ENCODE measurements around the gene EXD1. TPM values are rescaled to one million over a fixed set of nuclear protein-coding genes. Genes with fewer than 3 reads are reported as not detected.
"Not testable (repeated sequence)": the region's sequence is repeated elsewhere in the genome, so short reads cannot be mapped to it uniquely, and the experiment has no call there.

The EXD1 gene
- total RNA-seq, 1 experiment from 2014 or later: not detected

- no peak overlapping the region for H2AFZ ChIP-seq (ENCODE audit: low read length)
- H3K4me2 ChIP-seq (ENCODE audit: low read depth, low read length, poor library complexity, severe bottlenecking): no peak overlapping the region
These were observed 10.8 kb upstream of the EXD1 start for GRCh38 chr15:41241221-41241964.

GRCh38 chr15:41238100-41238499, 7.5 kb upstream of the EXD1 start:
- Histone ChIP-seq H3K9me3 (ENCODE audit: low read length) (no peaks in the 10 kb centered on the region), H3K36me3 (ENCODE audit: insufficient read depth, low read length) (peaks cover 4% of the 10 kb centered on the region; the same call in 1 of the 2 replicates), H3K79me2 (ENCODE audit: low read length) (peaks cover 73% of the 10 kb centered on the region)

More at GRCh38 chr15:41241221-41241964, 10.8 kb upstream of the EXD1 start:
- Histone ChIP-seq H3K4me1 (ENCODE audit: low read length) (no peaks in the 10 kb centered on the region), H3K9me2 (replicated peaks; ENCODE audit: insufficient read depth, low read length) (no peaks in the 10 kb centered on the region), H3K27ac (ENCODE audit: low read length) (no peak overlapping the region), H4K20me1 (ENCODE audit: insufficient read depth, low read depth, low read length) (no peaks in the 10 kb centered on the region), H3K36me3 (ENCODE audit: insufficient read depth, low read length) (peaks cover 8% of the 10 kb centered on the region; the same call in 1 of the 2 replicates), H3K9ac (ENCODE audit: low read length) (no peak overlapping the region), H3K9me3 (ENCODE audit: low read length) (no peaks in the 10 kb centered on the region), H3K4me3 (ENCODE audit: low read length) (no peak overlapping the region), H3K27me3 (ENCODE audit: low read length) (no peaks in the 10 kb centered on the region), H3K79me2 (ENCODE audit: low read length) (peaks cover 41% of the 10 kb centered on the region)
- no peak for DNase-seq

GRCh38 chr15:41235929-41236328, 5.4 kb upstream of the EXD1 start:
- no peaks in the 10 kb centered on the region for H3K27me3 ChIP-seq (ENCODE audit: low read length)
- no peak overlapping the region for H3K4me2 ChIP-seq (ENCODE audit: low read depth, low read length, poor library complexity, severe bottlenecking)
- no peak overlapping the region for H3K27ac ChIP-seq (ENCODE audit: low read length)
- no peak for DNase-seq
- no peak overlapping the region for H3K4me3 ChIP-seq (ENCODE audit: low read length)
- peaks cover 29% of the 10 kb centered on the region for H3K4me1 ChIP-seq (ENCODE audit: low read length)
- no peaks in the 10 kb centered on the region for H3K36me3 ChIP-seq (ENCODE audit: insufficient read depth, low read length)
- no peaks in the 10 kb centered on the region for H3K9me3 ChIP-seq (ENCODE audit: low read length)
- H4K20me1 ChIP-seq (ENCODE audit: insufficient read depth, low read depth, low read length): no peaks in the 10 kb centered on the region
- H3K9me2 ChIP-seq (replicated peaks; ENCODE audit: insufficient read depth, low read length): no peaks in the 10 kb centered on the region
- H3K79me2 ChIP-seq (ENCODE audit: low read length): peaks cover 79% of the 10 kb centered on the region
- H3K9ac ChIP-seq (ENCODE audit: low read length): no peak overlapping the region
- no peak overlapping the region for H2AFZ ChIP-seq (ENCODE audit: low read length)

More at GRCh38 chr15:41238100-41238499, 7.5 kb upstream of the EXD1 start:
- Histone ChIP-seq H2AFZ (ENCODE audit: low read length) (no peak overlapping the region), H3K4me1 (ENCODE audit: low read length) (peaks cover 16% of the 10 kb centered on the region), H3K4me2 (ENCODE audit: low read depth, low read length, poor library complexity, severe bottlenecking) (no peak overlapping the region), H3K4me3 (ENCODE audit: low read length) (no peak overlapping the region), H3K27ac (ENCODE audit: low read length) (no peak overlapping the region), H3K9ac (ENCODE audit: low read length) (no peak overlapping the region), H4K20me1 (ENCODE audit: insufficient read depth, low read depth, low read length) (no peaks in the 10 kb centered on the region), H3K27me3 (ENCODE audit: low read length) (no peaks in the 10 kb centered on the region), H3K9me2 (replicated peaks; ENCODE audit: insufficient read depth, low read length) (no peaks in the 10 kb centered on the region)
- no peak for DNase-seq

GRCh38 chr15:41235228-41235627, 4.7 kb upstream of the EXD1 start:
- not testable (repeated sequence) for H2AFZ ChIP-seq (ENCODE audit: low read length); DNase-seq; H3K9me2 ChIP-seq (replicated peaks; ENCODE audit: insufficient read depth, low read length); H4K20me1 ChIP-seq (ENCODE audit: insufficient read depth, low read depth, low read length); H3K27me3 ChIP-seq (ENCODE audit: low read length); H3K27ac ChIP-seq (ENCODE audit: low read length); H3K9ac ChIP-seq (ENCODE audit: low read length); H3K4me3 ChIP-seq (ENCODE audit: low read length); H3K36me3 ChIP-seq (ENCODE audit: insufficient read depth, low read length); H3K9me3 ChIP-seq (ENCODE audit: low read length); H3K4me2 ChIP-seq (ENCODE audit: low read depth, low read length, poor library complexity, severe bottlenecking)
- peaks cover 76% of the 10 kb centered on the region for H3K79me2 ChIP-seq (ENCODE audit: low read length)
- peaks cover 35% of the 10 kb centered on the region for H3K4me1 ChIP-seq (ENCODE audit: low read length)

GRCh38 chr15:41233367-41233771, 2.8 kb upstream of the EXD1 start:
- DNase-seq: no peak
- Histone ChIP-seq H3K36me3 (ENCODE audit: insufficient read depth, low read length) (no peaks in the 10 kb centered on the region), H3K27me3 (ENCODE audit: low read length) (no peaks in the 10 kb centered on the region), H3K9me3 (ENCODE audit: low read length) (no peaks in the 10 kb centered on the region), H3K9me2 (replicated peaks; ENCODE audit: insufficient read depth, low read length) (no peaks in the 10 kb centered on the region), H3K4me2 (ENCODE audit: low read depth, low read length, poor library complexity, severe bottlenecking) (peak overlapping the region; percentile 79), H3K27ac (ENCODE audit: low read length) (no peak overlapping the region), H3K79me2 (ENCODE audit: low read length) (peaks cover 67% of the 10 kb centered on the region), H3K4me1 (ENCODE audit: low read length) (peaks cover 36% of the 10 kb centered on the region), H4K20me1 (ENCODE audit: insufficient read depth, low read depth, low read length) (no peaks in the 10 kb centered on the region), H3K4me3 (ENCODE audit: low read length) (no peak overlapping the region), H3K9ac (ENCODE audit: low read length) (no peak overlapping the region), H2AFZ (ENCODE audit: low read length) (no peak overlapping the region)

GRCh38 chr15:41231422-41232226, 1.1 kb upstream of the EXD1 start:
- H3K4me2 ChIP-seq (ENCODE audit: low read depth, low read length, poor library complexity, severe bottlenecking): peak overlapping the region; percentile 79
- H3K79me2 ChIP-seq (ENCODE audit: low read length): peaks cover 54% of the 10 kb centered on the region
- peak overlapping the region; percentile 20 for H3K27ac ChIP-seq (ENCODE audit: low read length)
- H3K36me3 ChIP-seq (ENCODE audit: insufficient read depth, low read length): no peaks in the 10 kb centered on the region
- peak overlapping the region; percentile 87 for H3K4me3 ChIP-seq (ENCODE audit: low read length)
- H2AFZ ChIP-seq (ENCODE audit: low read length): peak overlapping the region; percentile 77
- no peaks in the 10 kb centered on the region for H4K20me1 ChIP-seq (ENCODE audit: insufficient read depth, low read depth, low read length)
- H3K4me1 ChIP-seq (ENCODE audit: low read length): peaks cover 36% of the 10 kb centered on the region
- H3K9me3 ChIP-seq (ENCODE audit: low read length): no peaks in the 10 kb centered on the region
- peak; percentile 57 for DNase-seq
- H3K9me2 ChIP-seq (replicated peaks; ENCODE audit: insufficient read depth, low read length): no peaks in the 10 kb centered on the region
- peak overlapping the region; percentile 89 for H3K9ac ChIP-seq (ENCODE audit: low read length)
- no peaks in the 10 kb centered on the region for H3K27me3 ChIP-seq (ENCODE audit: low read length)

GRCh38 chr15:41230345-41230649, 260 bp downstream of the EXD1 start:
- DNase-seq: no peak
- H3K79me2 ChIP-seq (ENCODE audit: low read length): peaks cover 42% of the 10 kb centered on the region
- H3K9me2 ChIP-seq (replicated peaks; ENCODE audit: insufficient read depth, low read length): no peaks in the 10 kb centered on the region
- H3K9ac ChIP-seq (ENCODE audit: low read length): peak overlapping the region; percentile 89; the same call in 1 of the 2 replicates
- no peak overlapping the region for H3K4me3 ChIP-seq (ENCODE audit: low read length)
- no peaks in the 10 kb centered on the region for H4K20me1 ChIP-seq (ENCODE audit: insufficient read depth, low read depth, low read length)
- no peaks in the 10 kb centered on the region for H3K36me3 ChIP-seq (ENCODE audit: insufficient read depth, low read length)
- peak overlapping the region; percentile 79 for H3K4me2 ChIP-seq (ENCODE audit: low read depth, low read length, poor library complexity, severe bottlenecking)
- no peaks in the 10 kb centered on the region for H3K27me3 ChIP-seq (ENCODE audit: low read length)
- peaks cover 36% of the 10 kb centered on the region for H3K4me1 ChIP-seq (ENCODE audit: low read length)
- no peak overlapping the region for H3K27ac ChIP-seq (ENCODE audit: low read length)
- no peaks in the 10 kb centered on the region for H3K9me3 ChIP-seq (ENCODE audit: low read length)
- H2AFZ ChIP-seq (ENCODE audit: low read length): peak overlapping the region; percentile 95; the same call in 1 of the 2 replicates

- H3K79me2 ChIP-seq (ENCODE audit: low read length): no peaks in the 10 kb centered on the region
- H3K4me1 ChIP-seq (ENCODE audit: low read length): no peaks in the 10 kb centered on the region
- H3K36me3 ChIP-seq (ENCODE audit: insufficient read depth, low read length): no peaks in the 10 kb centered on the region
- DNase-seq: no peak
- H3K27ac ChIP-seq (ENCODE audit: low read length): no peak overlapping the region
- H3K9me2 ChIP-seq (replicated peaks; ENCODE audit: insufficient read depth, low read length): no peaks in the 10 kb centered on the region
- no peaks in the 10 kb centered on the region for H4K20me1 ChIP-seq (ENCODE audit: insufficient read depth, low read depth, low read length)
- H3K4me3 ChIP-seq (ENCODE audit: low read length): no peak overlapping the region
- no peaks in the 10 kb centered on the region for H3K9me3 ChIP-seq (ENCODE audit: low read length)
- H3K27me3 ChIP-seq (ENCODE audit: low read length): no peaks in the 10 kb centered on the region
- no peak overlapping the region for H3K4me2 ChIP-seq (ENCODE audit: low read depth, low read length, poor library complexity, severe bottlenecking)
- H2AFZ ChIP-seq (ENCODE audit: low read length): no peak overlapping the region
- no peak overlapping the region for H3K9ac ChIP-seq (ENCODE audit: low read length)
These were observed 11.2 kb downstream of the EXD1 start for GRCh38 chr15:41219381-41219780.

Data from Karpas-422 (cell line).